Measurements from ENCODE around the gene C1QTNF1. TPM values are rescaled to one million over a fixed set of nuclear protein-coding genes. Genes with fewer than 3 reads are reported as not detected.

Gene C1QTNF1
- total RNA-seq, 1 donor from 2014 or later: 563 TPM

DNA sequence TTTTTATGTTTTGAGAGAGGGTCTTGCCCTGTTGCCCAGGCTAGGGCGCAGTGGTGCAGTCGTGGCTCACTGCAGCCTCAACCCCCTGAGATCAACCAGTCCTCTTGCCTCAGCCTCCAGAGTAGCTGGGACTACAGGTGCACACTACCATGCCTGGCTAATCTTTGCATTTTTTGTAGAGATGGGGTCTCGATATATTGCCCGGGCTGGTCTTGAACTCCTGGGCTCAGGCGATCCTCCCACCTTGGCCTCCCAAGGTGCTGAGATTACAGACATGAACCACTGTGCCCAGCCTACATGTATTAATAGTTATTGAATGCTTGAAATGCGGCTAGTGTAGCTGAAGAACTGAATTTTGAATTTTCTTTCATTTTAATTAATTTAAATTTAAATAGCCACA lies 12.2 kb downstream of the C1QTNF1 start:
- DNase-seq (ENCODE audit: low spot score): peak; percentile 57

GRCh38 chr17:79036596-79036995 lies 12.6 kb downstream of the C1QTNF1 start:
- DNase-seq (ENCODE audit: low spot score): peak; percentile 51

DNA sequence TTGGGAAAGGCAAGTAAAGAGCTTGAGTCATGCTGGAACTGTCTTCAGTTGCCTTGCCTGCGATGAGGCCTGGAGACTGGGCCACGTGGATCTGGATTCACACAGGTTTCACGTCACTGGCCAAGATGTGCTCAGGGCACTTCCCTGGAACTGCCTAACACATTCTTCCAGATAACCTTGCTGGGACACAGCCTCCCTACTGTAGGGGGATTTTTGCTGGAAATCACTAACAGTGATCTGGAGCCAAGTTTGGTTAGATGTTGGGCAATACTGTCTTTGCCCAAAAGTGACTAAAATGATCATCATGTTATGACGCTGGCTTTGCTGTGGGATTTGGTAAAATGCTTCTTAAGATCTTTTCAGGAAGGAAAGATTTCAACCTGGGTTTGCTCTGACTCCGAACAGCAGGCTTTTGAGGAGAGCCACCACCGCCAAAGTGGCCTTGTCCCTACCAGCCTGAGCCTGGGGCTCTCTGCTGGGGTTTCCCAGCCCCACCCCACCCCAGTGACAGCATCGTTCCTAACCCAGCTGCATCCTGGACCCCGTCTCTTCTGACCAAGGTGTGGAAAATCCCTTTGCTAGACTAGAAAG lies 14.7 kb downstream of the C1QTNF1 start:
- DNase-seq (ENCODE audit: low spot score): peak; percentile 89

DNA sequence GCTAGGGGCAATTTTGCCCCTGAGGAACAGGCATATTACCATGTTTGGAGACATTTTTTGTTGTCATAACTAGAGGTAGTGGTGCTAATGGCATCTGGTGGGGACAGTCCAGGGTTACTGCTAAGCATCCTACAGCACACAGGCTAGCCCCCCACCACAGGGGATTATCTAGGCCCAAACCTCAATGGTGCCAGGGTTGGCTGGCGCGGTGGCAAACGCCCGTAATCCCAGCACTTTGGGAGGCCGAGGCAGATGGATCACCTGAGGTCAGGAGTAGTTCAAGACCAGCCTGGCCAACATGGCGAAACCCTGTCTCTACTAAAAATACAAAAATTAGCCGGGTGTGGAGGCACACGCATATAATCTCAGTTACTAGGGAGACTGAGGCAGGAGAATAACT lies 15.2 kb downstream of the C1QTNF1 start:
- peak; percentile 64 for DNase-seq (ENCODE audit: low spot score)

GRCh38 chr17:79039886-79040285 lies 15.9 kb downstream of the C1QTNF1 start:
- DNase-seq (ENCODE audit: low spot score): peak; percentile 43

DNA sequence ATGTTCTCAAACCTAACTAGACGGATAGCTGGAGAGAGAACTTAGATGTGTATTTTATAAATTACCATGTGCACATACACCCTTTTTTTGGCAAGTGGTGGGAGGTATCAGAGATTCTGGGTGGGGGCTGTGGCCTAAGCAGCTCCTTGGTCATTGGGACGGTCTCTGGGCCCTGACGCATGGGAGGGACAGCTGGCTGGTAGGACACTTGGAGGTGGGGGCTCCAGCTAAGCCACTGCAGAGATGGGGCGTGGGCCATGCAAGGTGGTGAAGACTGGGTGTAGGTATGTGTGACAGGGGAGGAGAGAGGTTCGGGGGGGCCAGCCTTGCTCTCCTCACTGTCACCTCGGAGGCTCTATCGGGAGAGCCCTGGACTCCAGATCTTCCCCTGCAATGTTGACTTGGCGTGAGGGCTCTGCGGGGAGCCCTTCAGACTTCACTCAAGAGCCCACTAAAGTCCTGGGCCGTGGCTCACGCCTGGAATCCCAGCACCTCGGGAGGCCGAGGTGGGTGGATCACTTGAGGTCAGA lies 17.1 kb downstream of the C1QTNF1 start:
- peak; percentile 73 for DNase-seq (ENCODE audit: low spot score)

DNA sequence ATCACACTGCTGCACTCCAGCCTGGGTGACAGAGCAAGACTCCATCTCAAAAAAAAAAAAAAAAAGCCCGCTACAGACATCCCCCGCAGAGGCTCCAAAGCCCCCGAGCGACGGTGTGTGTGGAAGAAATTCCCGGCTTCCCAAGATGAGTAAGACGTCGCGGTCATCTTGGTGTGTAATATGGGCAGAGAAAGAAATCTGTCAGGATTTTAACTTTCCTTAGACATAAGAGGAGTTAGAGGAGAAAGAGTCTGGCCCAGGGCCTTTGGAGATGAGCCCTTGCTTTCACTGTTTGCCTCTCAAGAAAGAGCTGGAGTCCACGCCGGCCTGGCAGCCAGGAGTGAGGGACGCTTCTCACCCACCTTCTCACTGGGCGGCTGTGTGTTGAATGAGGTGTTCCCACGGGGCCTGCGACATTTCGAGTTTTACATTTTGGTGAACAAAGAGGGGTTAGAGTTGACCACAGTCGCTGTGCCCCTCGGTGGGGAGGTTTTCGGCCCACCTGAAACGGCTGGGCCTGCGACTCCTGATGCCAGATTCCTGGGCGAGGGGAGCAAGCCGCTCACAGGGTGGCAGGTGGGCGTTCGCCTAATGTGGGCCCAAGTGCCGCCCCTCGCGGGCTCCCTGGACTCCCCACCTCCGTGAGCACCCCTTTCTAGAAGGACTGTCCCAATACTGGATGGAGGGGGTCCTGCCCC lies 17.9 kb downstream of the C1QTNF1 start:
- DNase-seq (ENCODE audit: low spot score): peak; percentile 88

DNA sequence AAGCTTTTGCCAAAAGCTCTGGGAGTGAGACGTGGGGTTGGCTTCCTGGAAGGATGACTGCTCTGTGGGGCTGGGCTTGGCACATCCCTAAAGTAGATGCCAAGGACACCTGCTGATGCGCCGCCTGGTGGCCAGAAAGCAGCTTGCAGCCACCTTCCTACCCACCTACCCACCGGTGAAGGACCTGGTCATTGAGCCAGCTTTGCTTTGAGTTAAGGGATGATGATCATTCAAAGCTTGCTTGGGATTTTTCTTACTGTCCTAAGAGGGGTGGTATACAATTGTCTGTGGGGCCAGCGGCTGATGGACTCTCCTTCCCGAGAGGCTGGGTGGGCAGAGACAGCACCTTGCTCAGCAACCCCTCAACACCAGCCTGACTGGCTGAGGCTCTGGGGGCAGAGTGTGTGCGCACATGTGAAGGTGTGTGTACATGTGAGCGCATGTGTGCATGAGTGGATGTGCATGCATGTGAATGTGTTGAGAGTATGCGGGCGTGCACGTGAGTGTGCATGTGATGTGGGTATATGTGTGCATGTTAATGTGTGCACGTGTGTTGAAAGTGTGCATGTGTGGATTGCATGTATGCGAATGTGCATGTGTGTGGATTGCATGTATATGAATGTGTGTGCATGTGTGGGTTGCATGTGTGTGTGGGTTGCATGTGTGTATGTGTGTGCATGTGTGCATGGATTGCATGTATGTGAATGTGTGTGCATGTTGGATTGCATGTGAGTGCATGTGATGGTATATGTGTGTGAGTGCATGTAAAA lies 18.6 kb downstream of the C1QTNF1 start:
- DNase-seq (ENCODE audit: low spot score): peak; percentile 89

GRCh38 chr17:79043191-79043930 lies 19.4 kb downstream of the C1QTNF1 start:
- DNase-seq (ENCODE audit: low spot score): peak; percentile 57

DNA sequence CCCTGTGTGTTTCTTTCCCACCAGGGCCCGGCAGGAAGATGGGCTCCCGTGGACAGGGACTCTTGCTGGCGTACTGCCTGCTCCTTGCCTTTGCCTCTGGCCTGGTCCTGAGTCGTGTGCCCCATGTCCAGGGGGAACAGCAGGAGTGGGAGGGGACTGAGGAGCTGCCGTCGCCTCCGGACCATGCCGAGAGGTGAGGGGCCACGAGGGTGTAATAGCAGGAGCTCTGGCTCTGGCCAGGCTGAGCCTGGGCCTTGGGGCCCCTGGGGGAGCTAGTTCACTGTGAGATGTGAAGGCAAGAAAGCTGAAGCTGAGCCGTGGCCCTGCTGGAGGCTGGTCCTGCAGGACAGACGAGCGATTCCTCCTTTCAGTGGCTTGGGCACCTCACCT lies 20.0 kb downstream of the C1QTNF1 start:
- DNase-seq (ENCODE audit: low spot score): peak; percentile 84

DNA sequence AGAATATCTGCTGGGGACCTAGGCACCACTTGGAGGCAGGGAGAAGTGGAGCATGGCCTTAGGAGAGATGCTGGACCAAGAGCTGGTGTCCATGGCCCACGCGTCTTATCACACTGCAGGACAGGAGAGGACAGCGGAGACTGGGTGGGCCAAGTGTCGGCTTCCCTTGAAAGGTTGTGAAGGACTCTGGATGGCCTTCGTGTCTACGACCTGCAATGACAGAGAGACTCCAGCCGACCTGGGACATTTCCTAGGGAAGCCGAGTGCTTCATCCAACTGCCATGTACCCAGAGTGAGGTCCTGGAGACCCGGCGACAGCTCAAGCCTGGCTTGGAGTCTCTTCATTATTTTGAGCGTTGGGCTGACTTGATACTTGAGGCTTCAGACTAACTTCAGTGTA lies 20.5 kb downstream of the C1QTNF1 start:
- DNase-seq (ENCODE audit: low spot score): peak; percentile 65

DNA sequence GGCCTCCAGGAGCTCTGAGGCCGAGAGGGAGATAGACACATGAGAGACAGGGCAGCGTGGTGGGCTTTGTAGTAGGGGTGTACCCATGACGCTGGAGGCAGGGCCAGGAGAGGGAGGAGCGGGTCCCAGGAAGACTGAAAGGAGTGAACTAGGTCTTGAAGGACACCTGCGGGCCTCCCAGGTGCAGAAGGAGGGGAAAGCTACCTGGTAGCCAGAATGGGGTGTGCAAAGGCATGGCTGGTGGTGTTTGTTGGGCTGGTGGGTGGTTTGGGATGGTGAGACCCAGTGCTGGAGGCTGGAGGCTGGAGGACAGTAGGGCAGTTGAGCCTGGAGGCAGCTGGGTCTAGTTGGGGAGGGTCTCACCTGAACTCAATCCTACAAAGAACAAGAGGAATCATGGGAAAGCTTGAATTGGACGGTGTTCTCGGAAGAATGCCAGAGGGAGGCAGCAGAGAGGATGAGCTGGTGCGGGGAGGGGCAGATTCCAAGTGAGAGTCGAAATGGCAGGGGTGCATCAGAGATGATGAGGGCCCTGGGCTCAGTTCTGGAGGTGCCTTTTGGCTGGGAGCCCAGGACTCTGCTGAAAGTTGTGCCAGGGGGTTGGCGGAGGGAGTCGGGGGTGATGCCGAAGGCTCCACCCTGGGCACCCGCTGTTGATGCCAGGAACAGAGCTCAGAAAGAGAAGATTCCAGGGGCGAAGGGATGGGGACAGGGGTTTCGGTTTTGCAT lies 21.2 kb downstream of the C1QTNF1 start:
- peak; percentile 76 for DNase-seq (ENCODE audit: low spot score)

DNA sequence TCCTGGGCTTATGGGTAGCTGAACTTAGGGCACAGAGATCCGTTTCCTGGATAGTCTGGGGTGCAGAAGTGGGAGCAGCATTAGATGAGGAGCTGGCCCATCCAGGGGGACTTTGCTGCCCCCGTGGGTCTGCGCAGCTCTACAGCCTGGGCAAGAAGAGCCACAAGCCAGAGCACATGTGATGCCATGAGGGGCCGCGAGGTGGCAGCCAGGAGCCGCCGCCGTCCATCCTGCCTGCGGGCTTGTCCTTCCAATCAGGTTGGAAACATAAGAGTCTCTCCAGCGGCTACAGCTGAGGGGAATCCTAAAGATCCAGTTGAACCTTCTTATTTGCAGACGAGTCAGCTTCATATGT lies 21.9 kb downstream of the C1QTNF1 start:
- peak; percentile 93 for DNase-seq (ENCODE audit: low spot score)

GRCh38 chr17:79046197-79046915 lies 22.4 kb downstream of the C1QTNF1 start:
- peak; percentile 89 for DNase-seq (ENCODE audit: low spot score)

GRCh38 chr17:79046916-79047280 lies 22.9 kb downstream of the C1QTNF1 start:
- DNase-seq (ENCODE audit: low spot score): peak; percentile 71

GRCh38 chr17:79047291-79047920 lies 23.4 kb downstream of the C1QTNF1 start:
- peak; percentile 69 for DNase-seq (ENCODE audit: low spot score)

GRCh38 chr17:79047923-79048825 lies 24.2 kb downstream of the C1QTNF1 start:
- DNase-seq (ENCODE audit: low spot score): peak; percentile 87

Measured in mesenteric fat pad (tissue), 1 donor.